HG03060 (cell line): ENCODE data around the gene LHPP.
A peak's percentile ranks its signal among the peaks of the same experiment; 100 is the strongest.

ENCODE experiments used
- ATAC-seq: cut with Tn5 transposase; IDR thresholded peaks from one replicate; pipeline ENCODE4 v1.9.1; 2021; ENCODE audit warnings: low read depth, moderate number of reproducible peaks; ENCODE audit not compliant: unreplicated experiment

Gene LHPP

GRCh38 chr10:124632566-124632965 is 170.9 kb downstream of the LHPP start:
- no peak for ATAC-seq

GRCh38 chr10:124636271-124636995 is 174.8 kb downstream of the LHPP start:
- ATAC-seq, result no peak

GRCh38 chr10:124637091-124637700 is 175.6 kb downstream of the LHPP start:
- no peak for ATAC-seq

- ATAC-seq, result no peak
Observed at GRCh38 chr10:124637746-124638145, 176.1 kb downstream of the LHPP start.

- no peak for ATAC-seq
Observed at GRCh38 chr10:124639206-124639605, 177.6 kb downstream of the LHPP start.

- no peak for ATAC-seq
Observed at GRCh38 chr10:124639646-124640045, 178.0 kb downstream of the LHPP start.

GRCh38 chr10:124640056-124640455 is 178.4 kb downstream of the LHPP start:
- ATAC-seq, result no peak

GRCh38 chr10:124640538-124641231 is 179.1 kb downstream of the LHPP start:
- ATAC-seq, result peak; percentile 30

GRCh38 chr10:124641282-124642087 is 179.9 kb downstream of the LHPP start:
- ATAC-seq, result peak; percentile 30

- no peak for ATAC-seq
Observed at GRCh38 chr10:124642088-124642710, 180.6 kb downstream of the LHPP start.

GRCh38 chr10:124643330-124644009 is 181.8 kb downstream of the LHPP start:
- ATAC-seq, result no peak

- ATAC-seq, result no peak
Observed at GRCh38 chr10:124644236-124644635, 182.6 kb downstream of the LHPP start.

GRCh38 chr10:124644771-124645415 is 183.3 kb downstream of the LHPP start:
- ATAC-seq, result no peak

- no peak for ATAC-seq
Observed at GRCh38 chr10:124645467-124646095, 184.0 kb downstream of the LHPP start.

GRCh38 chr10:124646483-124647352 is 185.1 kb downstream of the LHPP start:
- no peak for ATAC-seq

GRCh38 chr10:124647421-124648130 is 186.0 kb downstream of the LHPP start:
- no peak for ATAC-seq

GRCh38 chr10:124648131-124648475 is 186.5 kb downstream of the LHPP start:
- ATAC-seq, result no peak
